Sigmoid colon (tissue), 4 donors: Measurements from ENCODE around the gene JAZF1.

ENCODE experiments used
- CTCF ChIP-seq, 4 experiments: fragments of 450-650 bp in 3 of 4; fragments of 200-600 bp in 1 of 4; IDR thresholded peaks; one replicate each; pipeline ENCODE4 v1.5.1; 2016 to 2019; ENCODE audit warnings: antibody characterized with exemption in 4 of 4, mild to moderate bottlenecking in 3 of 4, moderate library complexity in 2 of 4
- EP300 ChIP-seq, 4 donors: sonication (generic); formaldehyde crosslinking; IDR thresholded peaks; one replicate each; pipeline ENCODE4 v1.6.1; 2017; ENCODE audit warnings: antibody characterized with exemption in 4 of 4
- POLR2A ChIP-seq, 2 donors: fragments of 450-650 bp; IDR thresholded peaks; one replicate each; pipeline ENCODE4 v1.6.1; 2016; ENCODE audit warnings: antibody characterized with exemption in 2 of 2, mild to moderate bottlenecking in 2 of 2, moderate library complexity in 2 of 2
- POLR2AphosphoS5 ChIP-seq, 4 donors: sonication (generic); formaldehyde crosslinking; IDR thresholded peaks; one replicate each; pipeline ENCODE4 v1.6.1; 2017; ENCODE audit warnings: antibody characterized with exemption in 4 of 4

- TF ChIP-seq CTCF (IDR thresholded peaks at IDR 0.05) = no peak
- no peak for TF ChIP-seq POLR2A (IDR thresholded peaks at IDR 0.05)
- no peak for TF ChIP-seq POLR2AphosphoS5 (IDR thresholded peaks at IDR 0.05)
- TF ChIP-seq EP300 (IDR thresholded peaks at IDR 0.05) = no peak
Observed at GRCh38 chr7:27976531-27976930, 204.1 kb downstream of the JAZF1 start.
